Endothelial cell of umbilical vein (primary cell): ENCODE results near the gene INPP4B. TPM values are rescaled to one million over a fixed set of nuclear protein-coding genes. Genes with fewer than 3 reads are reported as not detected.

ENCODE experiments used
- BruUV-seq: library from RNA; stranded (reverse); fragments of 400-500 nt; replicated peaks from 2 replicates; lab custom pipeline; 2021; lab: Mats Ljungman, UMichigan
- CTCF ChIA-PET: fragments of 300-600, 350-600 bp; sonication (Branson Sonifier 250); formaldehyde crosslinking; loops from one replicate; lab custom pipeline; 2021; ENCODE audit warnings: antibody characterized with exemption, inconsistent platforms; lab: Charles Lee
- POLR2A ChIA-PET: fragments of 300-600, 350-600 bp; sonication (Branson Sonifier 250); formaldehyde crosslinking; loops from one replicate; lab custom pipeline; 2021; ENCODE audit warnings: antibody characterized with exemption, inconsistent platforms; lab: Charles Lee
- DNase-seq: peaks from one replicate; pipeline ENCODE4 v3.0.0-alpha.2; 2011; ENCODE audit warnings: low read depth, low spot score
- FAIRE-seq: peaks from 2 replicates; lab custom pipeline; 2011; peaks lifted over from hg19 to GRCh38; lab: Jason Lieb, UNC
- H2AFZ ChIP-seq: 2 replicates; pipeline ENCODE4 v1.6.0; 2012; ENCODE audit warnings: low read depth, low read length, control low read depth, inconsistent platforms
- H3K27ac ChIP-seq: 2 replicates; pipeline ENCODE4 v1.5.1; 2011; ENCODE audit warnings: low read depth, mild to moderate bottlenecking, control low read depth, low read length, moderate library complexity; ENCODE audit not compliant: insufficient read depth
- H3K27me3 ChIP-seq, 2 experiments: 2 replicates each; pipeline versions ENCODE4 v1.6.0 to v1.6.1; 2011; ENCODE audit warnings: low read length in 2 of 2, mixed read lengths in 1 of 2; ENCODE audit not compliant: control insufficient read depth in 2 of 2, insufficient read depth in 2 of 2
- H3K36me3 ChIP-seq, 2 experiments: 2 replicates in 1 of 2; 3 replicates in 1 of 2; pipeline ENCODE4 v1.5.1; 2011; ENCODE audit warnings: low read length in 2 of 2, mild to moderate bottlenecking in 1 of 2, moderate library complexity in 1 of 2; ENCODE audit not compliant: control insufficient read depth in 2 of 2, insufficient read depth in 2 of 2; ENCODE audit errors: extremely low read depth in 1 of 2
- H3K4me1 ChIP-seq: 3 replicates; pipeline ENCODE4 v1.5.1; 2011; ENCODE audit warnings: mild to moderate bottlenecking, low read length; ENCODE audit not compliant: control insufficient read depth, insufficient read depth; ENCODE audit errors: extremely low read depth
- H3K4me2 ChIP-seq: 2 replicates; pipeline ENCODE4 v1.6.1; 2011; ENCODE audit warnings: low read length, control low read depth, mixed read lengths; ENCODE audit not compliant: insufficient read depth
- H3K4me3 ChIP-seq, 3 experiments: fragments of 200-600 bp in 1 of 3; sonication (generic), shearing (Covaris generic) in 1 of 3; replicated peaks in 1 of 3; 2 replicates each; pipeline ENCODE4 v1.5.1; 2011 to 2016; ENCODE audit warnings: control low read depth in 3 of 3, low read length in 3 of 3, mild to moderate bottlenecking in 2 of 3, inconsistent platforms in 1 of 3, low read depth in 1 of 3, moderate library complexity in 1 of 3; ENCODE audit not compliant: insufficient read depth in 1 of 3
- H3K79me2 ChIP-seq: 2 replicates; pipeline ENCODE4 v1.6.0; 2012; ENCODE audit warnings: low read length, inconsistent platforms; ENCODE audit not compliant: control insufficient read depth, insufficient read depth
- H3K9ac ChIP-seq: replicated peaks from 2 replicates; pipeline ENCODE3; 2011; ENCODE audit warnings: low read length, control low read depth; ENCODE audit not compliant: insufficient read depth; ENCODE audit errors: extremely low read depth
- H3K9me1 ChIP-seq: replicated peaks from 3 replicates; pipeline ENCODE4 v1.6.0; 2011; ENCODE audit warnings: mild to moderate bottlenecking, low read length; ENCODE audit not compliant: control insufficient read depth, insufficient read depth; ENCODE audit errors: extremely low read depth
- H3K9me3 ChIP-seq: replicated peaks from 2 replicates; pipeline ENCODE4 v1.5.1; 2012; ENCODE audit warnings: low read length, inconsistent platforms; ENCODE audit not compliant: control insufficient read depth, insufficient read depth
- H4K20me1 ChIP-seq: replicated peaks from 2 replicates; pipeline ENCODE3; 2011; ENCODE audit warnings: mild to moderate bottlenecking, low read length; ENCODE audit not compliant: control insufficient read depth, insufficient read depth; ENCODE audit errors: extremely low read depth
- CTCF ChIP-seq, 2 donors: IDR thresholded peaks; 1 replicate in 1 of 2; 2 replicates in 1 of 2; pipeline ENCODE4 v1.5.1; 2011; ENCODE audit warnings: low read length in 2 of 2, mild to moderate bottlenecking in 2 of 2, moderate library complexity in 2 of 2, control low read depth in 1 of 2, inconsistent platforms in 1 of 2, low read depth in 1 of 2; ENCODE audit not compliant: insufficient read depth in 1 of 2; ENCODE audit errors: extremely low read depth in 1 of 2
- EZH2 ChIP-seq: IDR thresholded peaks from 2 replicates; pipeline ENCODE4 v1.6.1; 2012; ENCODE audit warnings: borderline replicate concordance, low read depth, mild to moderate bottlenecking, moderate library complexity, low read length, inconsistent platforms; ENCODE audit not compliant: severe bottlenecking
- FOS ChIP-seq: IDR thresholded peaks from 2 replicates; pipeline ENCODE4 v1.6.1; 2011; ENCODE audit warnings: mild to moderate bottlenecking, low read length, moderate library complexity, borderline replicate concordance; ENCODE audit not compliant: insufficient read depth
- GATA2 ChIP-seq: IDR thresholded peaks from 2 replicates; pipeline ENCODE4 v1.7.0; 2011; ENCODE audit warnings: low read depth, mild to moderate bottlenecking, moderate library complexity, mixed read lengths, low read length; ENCODE audit not compliant: insufficient read length, insufficient read depth
- JUN ChIP-seq: IDR thresholded peaks from 2 replicates; pipeline ENCODE4 v1.6.1; 2011; ENCODE audit warnings: borderline replicate concordance, low read depth; ENCODE audit not compliant: insufficient read length, insufficient read depth
- MAX ChIP-seq: IDR thresholded peaks from 2 replicates; pipeline ENCODE4 v1.6.1; 2011; ENCODE audit not compliant: insufficient read depth, insufficient read length
- MYC ChIP-seq: IDR thresholded peaks from one replicate; pipeline ENCODE4 v1.6.1; 2011; ENCODE audit warnings: mild to moderate bottlenecking, low read depth, low read length
- POLR2A ChIP-seq: IDR thresholded peaks from 2 replicates; pipeline ENCODE4 v1.6.1; 2012; ENCODE audit warnings: low read depth, mild to moderate bottlenecking, control low read depth, low read length
- POLR2AphosphoS5 ChIP-seq: IDR thresholded peaks from 2 replicates; pipeline ENCODE4 v1.6.1; 2012; ENCODE audit warnings: low read depth, mild to moderate bottlenecking, control low read depth, low read length, moderate library complexity; ENCODE audit not compliant: insufficient read depth
- dilution Hi-C: fragments of 300-500 bp; cut with MboI; formaldehyde crosslinking; loops from one replicate; pipeline ENCODE4 v1.15.0; 2019; ENCODE audit warnings: low sequenced_read_pairs; ENCODE audit not compliant: extremely low pct_ligation_motif_present
- intact Hi-C: fragments of 100-400 bp; cut with micrococcal nuclease; formaldehyde crosslinking; loops from one replicate; pipeline ENCODE4 v1.10.0; 2022
- polyA plus RNA-seq, 4 experiments: library from polyadenylated mRNA; depleted of rRNA in 3 of 4; stranded (reverse) in 3 of 4; unstranded in 1 of 4; fragments of >200 nt; gene quantifications; 2 replicates each; pipeline versions ENCODE4 v1.2.1 to v1.2.3, GENCODE V29; 2011 to 2012; ENCODE audit warnings: missing spikeins in 1 of 4
- total RNA-seq: library from RNA; stranded (reverse); gene quantifications from 2 replicates; pipeline ENCODE4 v1.2.3, GENCODE V29; 2021

The INPP4B gene
- total and polyA plus RNA-seq, 2 donors (not counting 3 experiments of a cell fraction or from before 2014, with no cell fraction given) = 0.41 to 3.1 TPM

GRCh38 chr4:142886566-142886965 is 40.5 kb upstream of the INPP4B start:
- Histone ChIP-seq H3K9me1 (no peaks in the 10 kb centered on the region), H4K20me1 (no peaks in the 10 kb centered on the region), H3K9me3 (no peaks in the 10 kb centered on the region), H3K4me3 (no peak overlapping the region), H3K79me2 (no peaks in the 10 kb centered on the region), H3K4me1 (no peaks in the 10 kb centered on the region), H3K36me3 (no peaks in the 10 kb centered on the region), H3K9ac (no peak overlapping the region), H2AFZ (no peak overlapping the region), H3K27ac (no peak overlapping the region), H3K4me2 (no peak overlapping the region), H3K27me3 (no peaks in the 10 kb centered on the region)
- DNase-seq (no peak), FAIRE-seq (no peak)
- intact Hi-C loops (no loop called here), dilution Hi-C loops (no loop called here)
- BruUV-seq = no TSS peak
- POLR2A ChIA-PET = no interaction called here
- TF ChIP-seq CTCF (IDR thresholded peaks at IDR 0.05; ENCODE audit: extremely low read depth in 1 of 2, insufficient read depth in 1 of 2, low read depth in 1 of 2, low read length in 2 of 2) = no peak
- TF ChIP-seq JUN = no peak
- no peak for TF ChIP-seq POLR2A
- no peak for TF ChIP-seq EZH2
- no peak for TF ChIP-seq POLR2AphosphoS5
- TF ChIP-seq MAX = no peak
- TF ChIP-seq MYC = no peak
- no peak for TF ChIP-seq FOS
- TF ChIP-seq GATA2 = no peak
- CTCF ChIA-PET = no interaction called here
